ENCODE data around the gene HOXA6.

The HOXA6 gene

GRCh38 chr7:27184337-27185012 lies 36.9 kb upstream of the HOXA6 start:
- peak in 1 of 2 experiments; percentile 37 for DNase-seq

GRCh38 chr7:27183682-27184336 lies 36.2 kb upstream of the HOXA6 start:
- DNase-seq, result peak in 1 of 2 experiments; percentile 4

GRCh38 chr7:27182861-27183681 lies 35.5 kb upstream of the HOXA6 start:
- peak in 1 of 2 experiments; percentile 3 for DNase-seq

- DNase-seq, result peak in 1 of 2 experiments; percentile 1
These were observed 34.8 kb upstream of the HOXA6 start for GRCh38 chr7:27182285-27182841.

- no peak for DNase-seq
These were observed 34.3 kb upstream of the HOXA6 start for GRCh38 chr7:27181795-27182275.

- no peak for DNase-seq
These were observed 33.2 kb upstream of the HOXA6 start for GRCh38 chr7:27180431-27181420.

GRCh38 chr7:27179503-27180430 lies 32.2 kb upstream of the HOXA6 start:
- peak; percentile 65 to 70 for DNase-seq

GRCh38 chr7:27179030-27179429 lies 31.5 kb upstream of the HOXA6 start:
- no peak for DNase-seq

GRCh38 chr7:27178366-27178765 lies 30.8 kb upstream of the HOXA6 start:
- DNase-seq, result no peak

DNA sequence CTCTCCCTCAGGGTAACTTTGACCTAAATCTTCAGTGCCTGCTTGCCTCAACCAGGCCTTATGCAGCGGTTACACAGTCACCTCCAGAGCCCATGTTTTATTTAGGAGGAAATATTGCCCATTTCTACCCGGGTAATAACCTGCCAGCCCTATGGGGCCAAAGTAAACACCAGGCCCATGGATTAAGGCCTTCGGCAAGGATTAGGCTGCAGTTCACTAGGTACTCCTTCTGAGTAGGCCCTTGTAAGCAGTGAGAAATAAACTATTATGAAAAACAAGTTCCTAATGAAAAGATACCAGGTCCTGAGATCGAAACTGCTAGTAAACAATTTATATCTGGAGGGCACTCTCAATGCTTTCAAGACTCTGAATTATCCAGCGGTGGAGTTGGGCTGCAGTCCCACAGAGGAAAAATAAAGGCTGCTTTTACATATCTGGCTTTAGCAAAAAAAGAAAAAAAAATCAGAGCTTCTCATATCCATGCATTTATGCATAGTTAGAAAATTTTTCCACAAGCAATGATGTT lies 30.3 kb upstream of the HOXA6 start:
- no peak for DNase-seq

GRCh38 chr7:27176962-27177794 lies 29.6 kb upstream of the HOXA6 start:
- DNase-seq, result no peak

DNA sequence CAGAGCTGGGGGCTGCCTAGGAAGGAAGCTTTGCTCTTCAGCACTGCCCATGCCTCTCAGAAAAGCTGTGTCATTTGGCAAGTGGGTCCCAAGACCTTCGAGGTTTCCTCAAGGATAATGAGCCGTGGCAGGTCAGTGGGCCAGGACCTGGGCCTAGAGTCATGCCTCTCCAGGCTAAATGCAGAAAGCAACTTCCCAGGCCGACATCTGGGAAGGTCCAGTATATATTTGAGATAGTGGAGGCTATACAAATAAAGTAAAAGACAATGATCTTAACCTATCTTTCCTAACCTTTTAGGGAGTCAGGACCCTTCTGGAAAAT lies 28.9 kb upstream of the HOXA6 start:
- DNase-seq, result no peak

GRCh38 chr7:27175626-27176523 lies 28.3 kb upstream of the HOXA6 start:
- no peak for DNase-seq

DNA sequence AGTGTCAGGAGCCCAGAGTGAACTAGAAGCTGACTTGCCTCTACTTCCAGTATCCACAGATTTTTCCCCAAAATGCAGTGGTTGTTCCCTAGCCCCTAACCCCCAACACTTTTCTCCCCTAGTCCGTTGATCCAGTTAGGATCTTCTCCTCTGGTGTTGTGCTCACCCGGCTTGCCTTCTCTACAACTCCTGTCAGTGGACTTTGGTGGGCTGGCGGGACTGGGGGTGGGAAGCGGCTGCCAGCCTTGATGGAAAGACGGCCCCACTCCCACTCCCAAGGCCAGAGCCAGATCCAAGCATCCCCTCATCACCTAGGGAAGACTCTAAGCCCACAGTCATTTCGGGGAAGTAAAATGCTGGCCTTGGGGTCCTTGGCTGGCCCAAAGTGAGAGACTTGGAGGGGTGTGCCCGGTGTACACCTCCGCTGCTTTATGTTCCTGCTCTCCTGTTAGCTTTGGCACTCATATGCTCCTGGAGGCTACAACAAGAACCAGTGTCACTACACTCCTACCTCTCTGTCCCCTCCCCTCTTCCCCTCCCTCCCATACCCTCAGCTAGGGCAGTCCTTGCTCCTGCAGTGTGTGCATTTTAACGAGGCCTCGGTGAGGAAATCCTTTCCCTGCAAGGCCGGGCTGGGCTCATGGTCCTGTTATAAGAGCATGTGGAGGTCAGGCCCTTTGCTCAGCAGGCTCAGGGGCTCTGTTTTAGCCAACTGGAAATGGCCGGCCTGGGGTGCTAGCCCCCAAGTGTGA lies 27.5 kb upstream of the HOXA6 start:
- no peak for DNase-seq

DNA sequence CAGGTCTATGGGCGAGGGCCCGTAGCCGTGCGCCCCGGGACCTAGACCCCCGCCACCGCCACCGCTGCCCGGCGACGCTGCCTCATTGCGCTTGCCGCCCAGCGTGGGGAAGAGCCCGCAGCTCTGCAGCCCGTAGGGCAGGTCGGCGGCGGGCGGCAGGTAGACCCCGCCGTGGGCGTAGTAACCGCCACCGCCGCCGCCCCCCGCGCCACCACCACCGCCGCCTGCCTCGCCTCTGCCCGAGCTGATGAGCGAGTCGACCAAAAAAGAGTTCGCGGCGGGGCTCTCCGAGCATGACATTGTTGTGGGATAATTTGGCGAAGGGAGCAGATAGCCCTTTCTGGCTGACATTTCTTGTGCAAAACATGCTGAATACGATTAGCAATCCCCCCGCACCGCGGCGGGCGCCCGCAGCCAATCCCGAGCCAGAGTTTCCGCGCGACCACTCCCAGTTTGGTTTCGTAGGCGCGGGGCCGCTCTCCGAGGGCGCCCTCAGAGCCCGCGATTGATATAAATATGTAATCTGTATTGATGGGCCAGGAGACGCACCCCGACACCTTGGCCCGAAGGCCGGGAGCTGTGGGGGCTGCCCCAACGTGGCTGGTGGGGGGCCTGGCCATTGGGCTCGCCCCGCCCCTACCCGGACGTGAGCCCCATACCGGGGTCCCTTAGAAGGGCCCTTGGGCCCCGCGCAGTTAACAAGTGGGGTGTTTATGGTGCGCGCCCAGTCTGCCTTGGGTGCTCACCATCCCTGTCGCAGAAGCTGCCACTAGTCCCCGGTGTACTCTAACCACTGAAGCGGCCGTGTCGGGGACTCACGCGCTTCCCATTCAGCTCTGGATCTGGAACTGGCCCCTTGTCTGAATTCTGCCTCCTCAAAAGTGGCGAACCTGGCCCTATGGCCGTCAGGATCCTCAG lies 26.6 kb upstream of the HOXA6 start, which contains the start of gene HOXA10:
TSS of gene HOXA10 (minus strand) at position 365 of the 918 bp plus-strand sequence. CDS start at position 351, 14 bp downstream.
- DNase-seq, result no peak

GRCh38 chr7:27173511-27173955 lies 26.0 kb upstream of the HOXA6 start:
- no peak for DNase-seq

Measured in activated CD4-positive, alpha-beta T cell treated with anti-CD3 and anti-CD28 coated beads, Interleukin-2, amount 50 U/mL, for 48 hours (primary cell).